Endothelial cell (in vitro differentiated cells): ENCODE results near the gene TMEM183A. TPM values are rescaled to one million over a fixed set of nuclear protein-coding genes. Genes with fewer than 3 reads are reported as not detected.

Experiments
- DNase-seq: peaks from one replicate; pipeline ENCODE4 v3.0.0; 2021; ENCODE audit warnings: low spot score
- H3K27ac Mint-ChIP-seq: one replicate; pipeline ENCODE4 v1.8.0; 2021; ENCODE audit warnings: mixed read lengths, inconsistent platforms; ENCODE audit not compliant: unreplicated experiment
- H3K27me3 Mint-ChIP-seq: one replicate; pipeline ENCODE4 v1.8.0; 2021; ENCODE audit warnings: mild to moderate bottlenecking, moderate library complexity, mixed read lengths, inconsistent platforms; ENCODE audit not compliant: unreplicated experiment
- H3K36me3 Mint-ChIP-seq: one replicate; pipeline ENCODE4 v1.8.0; 2021; ENCODE audit warnings: mild to moderate bottlenecking, low read depth, mixed read lengths, inconsistent platforms; ENCODE audit not compliant: unreplicated experiment
- H3K4me1 Mint-ChIP-seq: one replicate; pipeline ENCODE4 v1.8.0; 2021; ENCODE audit warnings: mild to moderate bottlenecking, mixed read lengths, inconsistent platforms; ENCODE audit not compliant: unreplicated experiment
- H3K4me3 Mint-ChIP-seq: one replicate; pipeline ENCODE4 v1.8.0; 2021; ENCODE audit warnings: mild to moderate bottlenecking, mixed read lengths, inconsistent platforms; ENCODE audit not compliant: unreplicated experiment
- H3K9me3 Mint-ChIP-seq: one replicate; pipeline ENCODE4 v1.8.0; 2021; ENCODE audit warnings: mixed read lengths, inconsistent platforms; ENCODE audit not compliant: unreplicated experiment
- total RNA-seq: library from RNA; stranded (reverse); fragmentation: NEBNext Ultra II Directional; extraction: Animal tissue kit (Norgen Biotek cat#: 25700); gene quantifications from one replicate; pipeline ENCODE4 v1.2.1, GENCODE V29; 2021; ENCODE audit not compliant: unreplicated experiment
- TF ChIP-seq, protein P1 (sequence below): fragments of 200-600 bp; sonication (generic); IDR thresholded peaks from one replicate; pipeline ENCODE4 v1.5.0; 2021; ENCODE audit warnings: antibody characterized with exemption; ENCODE audit not compliant: unreplicated experiment

The TMEM183A gene
- total RNA-seq, 1 donor from 2014 or later, result 65.5 TPM

DNA sequence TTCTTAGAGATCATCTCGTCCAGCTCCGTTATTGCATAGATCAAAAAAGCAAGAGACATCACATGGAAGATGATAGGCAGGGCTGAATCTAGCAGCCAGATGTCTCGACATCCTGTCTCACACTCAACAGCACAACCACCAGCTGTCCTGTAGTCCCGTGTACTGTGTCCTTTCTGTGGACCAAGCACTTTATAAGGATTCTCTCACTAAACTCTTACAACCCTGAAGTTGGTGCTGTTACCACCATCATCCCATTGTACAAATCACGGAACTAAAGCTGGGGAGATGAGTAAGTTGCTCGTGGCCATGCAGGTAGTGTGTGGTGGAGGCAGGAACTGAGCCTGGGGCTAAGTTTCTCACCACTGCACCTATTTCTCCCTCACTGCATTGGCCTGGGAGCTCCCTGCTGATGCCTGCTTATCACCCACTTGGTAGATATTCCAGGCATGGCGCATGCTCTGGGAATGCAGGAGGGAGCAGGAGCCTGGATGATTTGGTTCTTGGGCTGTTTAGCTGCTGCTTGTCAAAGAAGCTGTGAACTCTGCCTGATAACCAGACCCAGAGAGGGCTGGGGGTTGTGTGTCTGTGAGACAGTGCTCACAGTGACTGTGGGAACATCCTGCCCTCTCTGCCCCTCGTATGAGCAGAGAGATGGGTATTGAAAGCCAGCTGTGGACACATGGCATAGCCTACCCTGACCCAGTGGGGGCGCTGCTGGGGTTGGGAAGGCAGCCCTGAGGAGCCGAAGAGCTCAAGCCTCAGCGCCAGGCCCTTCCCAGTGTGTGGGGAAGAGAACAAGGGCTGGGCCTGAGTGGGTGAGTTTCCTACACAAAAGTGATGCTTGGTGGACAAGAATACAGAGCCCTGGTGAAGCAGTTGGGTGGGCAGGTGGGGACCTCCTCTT is 32.7 kb downstream of the TMEM183A start:
- no peak overlapping the region for H3K27ac Mint-ChIP-seq
- peaks cover 8% of the 10 kb centered on the region for H3K4me1 Mint-ChIP-seq

DNA sequence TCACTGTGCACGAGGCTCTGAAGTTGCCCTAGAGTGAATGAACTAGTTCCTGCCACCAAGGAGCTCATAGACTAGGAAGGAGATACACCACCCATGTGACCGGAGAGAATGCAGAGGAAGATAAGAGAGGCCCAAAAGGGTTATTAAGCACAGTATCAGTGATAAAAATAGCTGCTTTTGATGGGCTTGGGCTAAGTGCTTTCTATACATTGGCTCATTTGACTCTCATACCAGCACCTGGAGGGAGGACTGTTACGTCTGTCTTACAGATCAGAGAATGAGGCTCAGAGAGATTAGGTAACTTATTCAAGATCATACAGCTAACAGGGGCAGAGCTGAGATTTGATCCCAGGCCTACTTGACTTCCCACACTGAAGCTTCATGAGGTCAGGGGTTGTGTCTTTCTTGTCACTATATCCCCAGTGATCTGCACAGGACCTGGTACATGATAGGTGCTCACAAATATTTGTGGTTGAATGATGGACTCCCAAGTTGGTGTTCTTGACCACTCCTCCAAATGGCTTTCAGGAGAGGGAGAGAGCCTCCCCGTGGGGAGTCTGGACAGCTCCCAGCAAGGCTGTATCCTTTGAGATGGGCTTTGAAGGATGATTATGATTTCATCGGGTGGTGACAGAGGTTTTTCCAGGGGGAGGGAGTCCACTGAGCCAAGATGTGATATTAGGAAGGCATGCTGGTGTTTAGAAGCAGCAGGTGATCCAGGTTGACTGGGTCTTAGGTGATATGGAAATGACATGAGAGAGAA is 33.5 kb downstream of the TMEM183A start:
- H3K4me1 Mint-ChIP-seq, result peaks cover 8% of the 10 kb centered on the region
- TF ChIP-seq, protein P1, sequence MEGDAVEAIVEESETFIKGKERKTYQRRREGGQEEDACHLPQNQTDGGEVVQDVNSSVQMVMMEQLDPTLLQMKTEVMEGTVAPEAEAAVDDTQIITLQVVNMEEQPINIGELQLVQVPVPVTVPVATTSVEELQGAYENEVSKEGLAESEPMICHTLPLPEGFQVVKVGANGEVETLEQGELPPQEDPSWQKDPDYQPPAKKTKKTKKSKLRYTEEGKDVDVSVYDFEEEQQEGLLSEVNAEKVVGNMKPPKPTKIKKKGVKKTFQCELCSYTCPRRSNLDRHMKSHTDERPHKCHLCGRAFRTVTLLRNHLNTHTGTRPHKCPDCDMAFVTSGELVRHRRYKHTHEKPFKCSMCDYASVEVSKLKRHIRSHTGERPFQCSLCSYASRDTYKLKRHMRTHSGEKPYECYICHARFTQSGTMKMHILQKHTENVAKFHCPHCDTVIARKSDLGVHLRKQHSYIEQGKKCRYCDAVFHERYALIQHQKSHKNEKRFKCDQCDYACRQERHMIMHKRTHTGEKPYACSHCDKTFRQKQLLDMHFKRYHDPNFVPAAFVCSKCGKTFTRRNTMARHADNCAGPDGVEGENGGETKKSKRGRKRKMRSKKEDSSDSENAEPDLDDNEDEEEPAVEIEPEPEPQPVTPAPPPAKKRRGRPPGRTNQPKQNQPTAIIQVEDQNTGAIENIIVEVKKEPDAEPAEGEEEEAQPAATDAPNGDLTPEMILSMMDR, result no peak
- peaks cover 9% of the 10 kb centered on the region for H3K36me3 Mint-ChIP-seq
- no peak overlapping the region for H3K27ac Mint-ChIP-seq
- peaks cover 11% of the 10 kb centered on the region for H3K27me3 Mint-ChIP-seq
- no peak for DNase-seq
- peak overlapping the region; percentile 34 for H3K4me3 Mint-ChIP-seq
- H3K9me3 Mint-ChIP-seq, result no peaks in the 10 kb centered on the region

More for the DNA sequence above, 32.7 kb downstream of the TMEM183A start:
- H3K9me3 Mint-ChIP-seq, result no peaks in the 10 kb centered on the region
- TF ChIP-seq, protein P1, result peak; percentile 59
- peak; percentile 83 for DNase-seq
- peaks cover 6% of the 10 kb centered on the region for H3K36me3 Mint-ChIP-seq
- H3K4me3 Mint-ChIP-seq, result no peak overlapping the region
- peaks cover 10% of the 10 kb centered on the region for H3K27me3 Mint-ChIP-seq

DNA sequence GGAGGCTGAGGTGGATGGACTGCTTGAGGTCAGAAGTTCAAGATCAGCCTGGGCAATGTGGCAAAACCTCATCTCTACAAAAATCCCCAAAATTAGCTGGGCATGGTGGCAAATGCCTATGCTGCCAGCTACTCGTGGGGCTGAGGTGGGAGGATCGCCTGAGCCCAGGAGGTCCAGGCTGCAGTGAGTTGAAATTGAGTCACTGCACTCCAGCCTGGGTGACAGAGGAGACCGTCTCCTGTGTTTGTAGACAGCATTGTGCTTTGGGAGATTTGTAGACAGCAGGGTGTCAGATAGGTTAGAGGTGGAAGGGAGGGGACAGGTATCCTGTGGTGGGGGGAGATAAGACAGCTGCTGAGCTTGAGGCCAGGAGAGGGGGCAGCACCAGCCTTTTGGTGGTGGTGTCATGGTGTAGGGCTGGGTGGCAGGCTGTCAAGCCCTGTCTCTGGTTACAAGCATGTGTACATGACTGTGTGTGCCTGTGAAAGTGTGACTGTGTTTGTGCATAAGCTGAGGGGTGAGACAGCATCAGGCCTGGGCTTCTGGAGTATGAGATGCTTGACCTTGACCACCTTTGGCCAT is 34.3 kb downstream of the TMEM183A start:
- DNase-seq, result no peak
- TF ChIP-seq, protein P1, result no peak
- H3K4me3 Mint-ChIP-seq, result no peak overlapping the region
- no peaks in the 10 kb centered on the region for H3K9me3 Mint-ChIP-seq
- H3K27ac Mint-ChIP-seq, result no peak overlapping the region
- H3K4me1 Mint-ChIP-seq, result peaks cover 8% of the 10 kb centered on the region
- H3K36me3 Mint-ChIP-seq, result peaks cover 9% of the 10 kb centered on the region
- peaks cover 9% of the 10 kb centered on the region for H3K27me3 Mint-ChIP-seq

DNA sequence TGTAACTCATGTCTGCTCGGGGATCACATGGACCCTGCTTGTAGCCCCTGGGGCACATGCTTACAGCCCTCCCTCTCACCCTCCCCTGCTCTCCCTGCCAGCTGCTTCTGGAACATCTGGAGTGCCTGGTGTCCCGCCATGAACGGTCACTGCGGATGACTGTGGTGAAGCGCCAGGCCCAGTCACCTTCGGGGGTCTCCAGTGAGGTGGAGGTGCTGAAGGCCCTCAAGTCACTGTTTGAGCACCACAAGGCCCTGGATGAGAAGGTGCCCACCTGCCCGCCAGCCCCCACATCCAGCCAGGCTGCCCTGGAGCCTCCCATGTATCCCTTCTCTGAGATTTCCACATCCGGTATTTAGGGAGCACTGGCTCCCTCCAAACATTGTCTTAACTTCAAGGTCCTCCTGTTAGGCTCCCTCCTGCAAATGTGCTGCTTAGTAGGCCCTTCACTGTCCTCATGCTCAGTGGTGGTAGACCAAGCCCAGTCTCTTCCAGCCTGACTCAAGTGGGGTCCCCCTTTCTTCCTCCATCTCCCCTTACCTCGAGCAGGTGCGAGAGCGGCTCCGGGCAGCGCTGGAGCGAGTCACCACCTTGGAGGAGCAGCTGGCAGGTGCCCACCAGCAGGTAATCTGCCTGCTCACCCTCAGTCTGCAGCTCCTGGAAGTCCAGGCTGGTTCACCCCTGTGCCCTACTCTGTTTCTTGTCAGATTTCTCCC is 36.8 kb downstream of the TMEM183A start:
- TF ChIP-seq, protein P1, result no peak
- H3K27ac Mint-ChIP-seq, result no peak overlapping the region
- H3K4me3 Mint-ChIP-seq, result no peak overlapping the region
- H3K4me1 Mint-ChIP-seq, result peaks cover 8% of the 10 kb centered on the region
- H3K36me3 Mint-ChIP-seq, result peaks cover 9% of the 10 kb centered on the region
- no peaks in the 10 kb centered on the region for H3K9me3 Mint-ChIP-seq
- H3K27me3 Mint-ChIP-seq, result peaks cover 9% of the 10 kb centered on the region
- DNase-seq, result no peak
